ENCODE data around the gene CFAP74. TPM values are rescaled to one million over a fixed set of nuclear protein-coding genes. Genes with fewer than 3 reads are reported as not detected.

Gene CFAP74
- total RNA-seq, 1 experiment from 2014 or later: 0.28 TPM

DNA sequence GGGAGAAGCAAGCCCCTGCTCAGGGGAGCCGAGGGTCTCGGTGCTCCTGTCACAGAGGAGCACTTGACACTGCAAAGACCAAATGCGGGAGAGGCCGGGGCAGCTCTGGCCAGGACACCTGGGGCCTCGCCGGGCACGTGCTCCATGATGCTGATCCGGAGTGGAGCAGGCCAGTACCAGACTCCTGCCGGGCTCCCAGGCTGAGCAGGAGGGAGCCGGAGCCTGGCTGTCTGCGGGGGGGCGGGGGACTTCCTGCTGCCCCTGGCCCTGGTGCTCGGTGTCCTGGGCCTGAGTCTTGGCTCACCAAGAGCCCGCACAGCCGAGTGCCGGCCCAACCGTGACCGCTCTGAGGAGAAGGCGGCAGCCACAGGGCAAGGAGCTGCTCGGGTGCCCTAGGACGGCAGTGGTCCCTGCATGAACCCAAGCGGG, 46.0 kb downstream of the CFAP74 start:
- H3K23ac ChIP-seq (ENCODE audit: insufficient read length, low read depth, low read length): no peak overlapping the region
- no peaks in the 10 kb centered on the region for H3K9me3 ChIP-seq (ENCODE audit: control insufficient read depth, low read depth, low read length)
- Mint-ChIP-seq H3K27me3 (ENCODE audit: low read depth) (peaks cover 7% of the 10 kb centered on the region), H3K27ac (no peak overlapping the region), H3K9me3 (peaks cover 4 to 6% of the 10 kb centered on the region in 2 experiments; a peak in 3 of 5 replicates), H3K4me1 (peaks cover 32 to 37% of the 10 kb centered on the region in 2 experiments), H3K4me3 (no peak overlapping the region), H3K36me3 (ENCODE audit: insufficient read depth in 1 of 3, low read depth in 3 of 3) (peaks cover 0 to 2% (median 1%) of the 10 kb centered on the region in 3 experiments; a peak in 1 of 7 replicates)
- no peaks in the 10 kb centered on the region for H4K20me1 ChIP-seq (ENCODE audit: control insufficient read depth, insufficient read depth, insufficient read length)
- H2BK12ac ChIP-seq (ENCODE audit: insufficient read length, low read depth, low read length): no peak overlapping the region
- H3K14ac ChIP-seq (ENCODE audit: insufficient read depth, low read length): no peak overlapping the region
- H3K18ac ChIP-seq (ENCODE audit: insufficient read length, low read depth, low read length): no peak overlapping the region
- no peak overlapping the region for H2AFZ ChIP-seq (ENCODE audit: low read length)
- H2BK5ac ChIP-seq (ENCODE audit: insufficient read length, low read length): no peak overlapping the region
- no CpG with 5 or more reads among the region's 22 CpGs for WGBS (ENCODE audit: extremely low coverage, insufficient read length, low lambda C conversion rate)
- no peak overlapping the region for H3K27ac ChIP-seq (ENCODE audit: insufficient read length, low read depth, low read length)
- no peak overlapping the region for H3K9ac ChIP-seq (ENCODE audit: extremely low read depth, insufficient read length, low read length)
- no peak overlapping the region for H2BK15ac ChIP-seq (ENCODE audit: low read depth, low read length)
- H3T11ph ChIP-seq (ENCODE audit: low read length): no peak overlapping the region
- no peak overlapping the region for H4K8ac ChIP-seq (replicated peaks; ENCODE audit: insufficient read length, low read depth, low read length)
- no peak overlapping the region for H3K4me2 ChIP-seq (ENCODE audit: insufficient read depth, insufficient read length, low read length)
- no peak overlapping the region for H3K56ac ChIP-seq (ENCODE audit: insufficient read length, low read depth, low read length)
- no peaks in the 10 kb centered on the region; the same call in 1 of the 2 replicates for H3K4me1 ChIP-seq (ENCODE audit: insufficient read depth, low read length)
- H2BK120ac ChIP-seq (ENCODE audit: low read depth, low read length, poor library complexity, severe bottlenecking): no peak overlapping the region
- H3K4ac ChIP-seq (ENCODE audit: low read depth, low read length): no peak overlapping the region
- no peaks in the 10 kb centered on the region for H3K79me1 ChIP-seq (ENCODE audit: insufficient read depth, low read depth, low read length, poor library complexity, severe bottlenecking)
- no peak overlapping the region for H2AK5ac ChIP-seq (ENCODE audit: insufficient read length, low read length)
- no peaks in the 10 kb centered on the region for H3K27me3 ChIP-seq (ENCODE audit: insufficient read depth, low read length)
- no peak for DNase-seq
- TF ChIP-seq, protein P1, sequence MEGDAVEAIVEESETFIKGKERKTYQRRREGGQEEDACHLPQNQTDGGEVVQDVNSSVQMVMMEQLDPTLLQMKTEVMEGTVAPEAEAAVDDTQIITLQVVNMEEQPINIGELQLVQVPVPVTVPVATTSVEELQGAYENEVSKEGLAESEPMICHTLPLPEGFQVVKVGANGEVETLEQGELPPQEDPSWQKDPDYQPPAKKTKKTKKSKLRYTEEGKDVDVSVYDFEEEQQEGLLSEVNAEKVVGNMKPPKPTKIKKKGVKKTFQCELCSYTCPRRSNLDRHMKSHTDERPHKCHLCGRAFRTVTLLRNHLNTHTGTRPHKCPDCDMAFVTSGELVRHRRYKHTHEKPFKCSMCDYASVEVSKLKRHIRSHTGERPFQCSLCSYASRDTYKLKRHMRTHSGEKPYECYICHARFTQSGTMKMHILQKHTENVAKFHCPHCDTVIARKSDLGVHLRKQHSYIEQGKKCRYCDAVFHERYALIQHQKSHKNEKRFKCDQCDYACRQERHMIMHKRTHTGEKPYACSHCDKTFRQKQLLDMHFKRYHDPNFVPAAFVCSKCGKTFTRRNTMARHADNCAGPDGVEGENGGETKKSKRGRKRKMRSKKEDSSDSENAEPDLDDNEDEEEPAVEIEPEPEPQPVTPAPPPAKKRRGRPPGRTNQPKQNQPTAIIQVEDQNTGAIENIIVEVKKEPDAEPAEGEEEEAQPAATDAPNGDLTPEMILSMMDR (conservative IDR thresholded peaks at IDR 0.05): no peak
- no peak overlapping the region for H2BK20ac ChIP-seq (ENCODE audit: low read depth, low read length, poor library complexity, severe bottlenecking)
- H4K91ac ChIP-seq (ENCODE audit: insufficient read length, low read depth, low read length): no peak overlapping the region
- H3K23me2 ChIP-seq (ENCODE audit: insufficient read length, low read depth, low read length, poor library complexity, severe bottlenecking): no peaks in the 10 kb centered on the region
- no peaks in the 10 kb centered on the region for H3K79me2 ChIP-seq (ENCODE audit: insufficient read depth, low read length)
- H4K5ac ChIP-seq (ENCODE audit: insufficient read length, low read depth, low read length): no peak overlapping the region
